GM12878 (cell line): Measurements from ENCODE around the gene ULK4. TPM values are rescaled to one million over a fixed set of nuclear protein-coding genes. Genes with fewer than 3 reads are reported as not detected.

Experiments used
- ATAC-seq: fragments of 200-7000 bp; cut with Tn5 transposase; 3 replicates; pipeline ENCODE4 v1.9.1; 2020; ENCODE audit warnings: mild to moderate bottlenecking, moderate library complexity
- BruUV-seq: library from RNA; stranded (reverse); fragments of 400-500 nt; replicated peaks from 2 replicates; lab custom pipeline; 2021; lab: Mats Ljungman, UMichigan
- CTCF ChIA-PET: fragments of 300-600 bp; sonication (Branson Sonifier 250); formaldehyde crosslinking; extraction: SDS; loops from one replicate; lab custom pipeline; 2021; ENCODE audit warnings: inconsistent platforms; lab: Yijun Ruan, JAX
- POLR2A ChIA-PET: fragments of 350-600 bp; formaldehyde crosslinking; extraction: SDS; loops from one replicate; lab custom pipeline; 2021; ENCODE audit warnings: inconsistent platforms; lab: Charles Lee
- RAD21 ChIA-PET: fragments of 300-600 bp; sonication (Branson Sonifier 250); formaldehyde crosslinking; loops from one replicate; lab custom pipeline; 2023; ENCODE audit warnings: antibody characterized with exemption; ENCODE audit not compliant: unreplicated experiment; lab: Charles Lee
- SMC1A ChIA-PET: fragments of 300-600 bp; sonication (Branson Sonifier 250); formaldehyde crosslinking; loops from one replicate; lab custom pipeline; 2023; ENCODE audit not compliant: unreplicated experiment, uncharacterized antibody; lab: Charles Lee
- DNase-seq: peaks from one replicate; pipeline ENCODE4 v3.0.0-alpha.2; 2011; ENCODE audit warnings: low read depth, low spot score
- FAIRE-seq: peaks from 3 replicates; lab custom pipeline; 2011; peaks lifted over from hg19 to GRCh38; lab: Jason Lieb, UNC
- H2AFZ ChIP-seq: 2 replicates; pipeline ENCODE4 v1.6.0; 2011; ENCODE audit warnings: low read depth, low read length, control low read depth; ENCODE audit not compliant: control insufficient read depth
- H3K27ac ChIP-seq: 2 replicates; pipeline ENCODE4 v1.5.1; 2011; ENCODE audit warnings: control low read depth; ENCODE audit not compliant: control insufficient read depth, insufficient read depth
- H3K27me3 ChIP-seq, 2 experiments: replicated peaks in 1 of 2; 2 replicates each; pipeline versions ENCODE4 v1.6.0 to v1.6.1; 2011; ENCODE audit warnings: low read length in 1 of 2; ENCODE audit not compliant: control insufficient read depth in 2 of 2, insufficient read depth in 2 of 2
- H3K36me3 ChIP-seq, 2 experiments: 2 replicates each; pipeline ENCODE4 v1.5.1; 2011; ENCODE audit warnings: low read length in 1 of 2; ENCODE audit not compliant: control insufficient read depth in 2 of 2, insufficient read depth in 2 of 2
- H3K4me1 ChIP-seq: 2 replicates; pipeline ENCODE4 v1.6.1; 2011; ENCODE audit warnings: mild to moderate bottlenecking, low read length, moderate library complexity, mixed read lengths; ENCODE audit not compliant: control insufficient read depth, insufficient read depth
- H3K4me2 ChIP-seq: 2 replicates; pipeline ENCODE4 v1.6.0; 2011; ENCODE audit warnings: control low read depth; ENCODE audit not compliant: control insufficient read depth, insufficient read depth
- H3K4me3 ChIP-seq: fragments of 200-600 bp; sonication (generic); 2 replicates; pipeline ENCODE4 v1.5.1; 2016
- H3K79me2 ChIP-seq: 2 replicates; pipeline ENCODE4 v1.6.0; 2011; ENCODE audit warnings: low read length; ENCODE audit not compliant: control insufficient read depth, insufficient read depth
- H3K9ac ChIP-seq: 2 replicates; pipeline ENCODE4 v1.8.0; 2011; ENCODE audit warnings: low read length, control low read depth, mixed read lengths; ENCODE audit not compliant: control insufficient read depth, insufficient read depth
- H3K9me3 ChIP-seq: replicated peaks from 3 replicates; pipeline ENCODE4 v1.5.1; 2011; ENCODE audit warnings: mild to moderate bottlenecking, low read length; ENCODE audit not compliant: control insufficient read depth, insufficient read depth
- H4K20me1 ChIP-seq: 2 replicates; pipeline ENCODE4 v1.6.0; 2011; ENCODE audit not compliant: control insufficient read depth, insufficient read depth
- ATF3 ChIP-seq: IDR thresholded peaks from 2 replicates; pipeline ENCODE4 v1.6.1; 2011; ENCODE audit warnings: low read depth, mild to moderate bottlenecking, low read length, moderate library complexity, borderline replicate concordance; ENCODE audit errors: extremely low read depth
- BHLHE40 ChIP-seq, 2 experiments: fragments of 450-650 bp in 1 of 2; IDR thresholded peaks; 2 replicates each; pipeline ENCODE4 v1.6.1; 2011 to 2017; ENCODE audit warnings: low read depth in 2 of 2, borderline replicate concordance in 1 of 2, improper control_type of control experiment in 1 of 2, low read length in 1 of 2, mild to moderate bottlenecking in 1 of 2
- CHD1 ChIP-seq: IDR thresholded peaks from 2 replicates; pipeline ENCODE4 v1.6.1; 2012; ENCODE audit warnings: low read depth, low read length, improper control_type of control experiment
- ELK1 ChIP-seq: IDR thresholded peaks from 2 replicates; pipeline ENCODE4 v1.6.1; 2012; ENCODE audit warnings: low read depth, low read length, improper control_type of control experiment
- FOS ChIP-seq: IDR thresholded peaks from 3 replicates; pipeline ENCODE4 v1.6.1; 2011; ENCODE audit warnings: borderline replicate concordance; ENCODE audit not compliant: insufficient read length; ENCODE audit errors: extremely low read depth
- GABPA ChIP-seq: IDR thresholded peaks from 2 replicates; pipeline ENCODE4 v1.6.1; 2014; ENCODE audit warnings: antibody characterized with exemption, low read depth, mild to moderate bottlenecking, inconsistent platforms
- HDAC2 ChIP-seq: fragments of 200-600 bp; sonication (generic); IDR thresholded peaks from 2 replicates; pipeline ENCODE4 v1.6.1; 2017
- MEF2A ChIP-seq: IDR thresholded peaks from 2 replicates; pipeline ENCODE4 v1.6.1; 2011; ENCODE audit warnings: low read depth, mild to moderate bottlenecking, low read length, moderate library complexity; ENCODE audit not compliant: insufficient read depth
- MYB ChIP-seq: fragments of 150-350 bp; IDR thresholded peaks from 2 replicates; pipeline ENCODE4 v1.6.1; 2014; ENCODE audit warnings: mild to moderate bottlenecking, low read depth, low read length, borderline replicate concordance
- NFYB ChIP-seq: IDR thresholded peaks from 2 replicates; pipeline ENCODE4 v1.6.1; 2011; ENCODE audit warnings: low read depth, mild to moderate bottlenecking, low read length, improper control_type of control experiment, moderate library complexity; ENCODE audit not compliant: insufficient read depth
- POLR2A ChIP-seq: IDR thresholded peaks from 2 replicates; pipeline ENCODE4 v1.6.1; 2011; ENCODE audit warnings: low read depth, mild to moderate bottlenecking, low read length
- RAD51 ChIP-seq: fragments of 450-650 bp; IDR thresholded peaks from 2 replicates; pipeline ENCODE4 v1.6.1; 2016; ENCODE audit warnings: moderate library complexity, mild to moderate bottlenecking, inconsistent platforms
- RB1 ChIP-seq: fragments of 450-650 bp; formaldehyde crosslinking; IDR thresholded peaks from 2 replicates; pipeline ENCODE4 v1.6.1; 2017; ENCODE audit warnings: mild to moderate bottlenecking, borderline replicate concordance
- STAT3 ChIP-seq: IDR thresholded peaks from 2 replicates; pipeline ENCODE4 v1.6.1; 2011; ENCODE audit warnings: low read depth, low read length, improper control_type of control experiment
- SUZ12 ChIP-seq: fragments of 200-600 bp; sonication (generic); IDR thresholded peaks from one replicate; pipeline ENCODE4 v1.6.1; 2018; ENCODE audit warnings: antibody characterized with exemption, mild to moderate bottlenecking; ENCODE audit not compliant: unreplicated experiment
- TBL1XR1 ChIP-seq: IDR thresholded peaks from 2 replicates; pipeline ENCODE4 v1.6.1; 2012; ENCODE audit warnings: low read depth, low read length, improper control_type of control experiment
- TCF12 ChIP-seq: IDR thresholded peaks from 2 replicates; pipeline ENCODE4 v1.6.1; 2011; ENCODE audit warnings: low read depth, mild to moderate bottlenecking, low read length
- TCF7 ChIP-seq: IDR thresholded peaks from 2 replicates; pipeline ENCODE4 v1.6.1; 2014; ENCODE audit warnings: antibody characterized with exemption, borderline replicate concordance
- WRNIP1 ChIP-seq: IDR thresholded peaks from 2 replicates; pipeline ENCODE4 v1.6.1; 2011; ENCODE audit warnings: low read depth, low read length, improper control_type of control experiment, borderline replicate concordance
- WGBS: methylation state at CpG from one replicate; pipeline ENCODE4 v1.1.6; 2016; ENCODE audit warnings: low lambda C conversion rate; ENCODE audit not compliant: insufficient replicate concordance, insufficient coverage; ENCODE audit errors: missing lambda C conversion rate; 5-methylcytosine and 5-hydroxymethylcytosine counted together
- in situ Hi-C: fragments of 300-500 bp; cut with MboI; formaldehyde crosslinking; loops from 9 replicates; pipeline ENCODE4 v1.14.3; 2018; ENCODE audit warnings: mixed read lengths
- intact Hi-C: fragments of 100-400 bp; cut with micrococcal nuclease; formaldehyde crosslinking; loops from one replicate; pipeline ENCODE4 v1.14.2; 2022; ENCODE audit not compliant: unreplicated experiment
- polyA plus RNA-seq, 11 experiments: library from polyadenylated mRNA; depleted of rRNA in 4 of 11; unstranded in 6 of 11; stranded (reverse) in 5 of 11; fragments of >200 nt; fragmentation: Nextera tagmentation in 4 of 11; fragmentation: Illumina TruSeq in 1 of 11; extraction: Ambion mirVana in 4 of 11; extraction: Trizol in 1 of 11; gene quantifications; 1 replicate in 1 of 11; 2 replicates in 10 of 11; pipeline versions ENCODE4 v1.2.1 to v1.2.3, GENCODE V29; 2011 to 2016; ENCODE audit warnings: inconsistent platforms in 2 of 11, missing spikeins in 2 of 11, low read depth in 1 of 11
- total RNA-seq, 4 experiments: library from RNA; depleted of rRNA in 3 of 4; stranded (reverse); fragments of >200 nt in 3 of 4; fragmentation: Illumina TruSeq in 1 of 4; extraction: Trizol in 1 of 4; gene quantifications; 2 replicates each; pipeline versions ENCODE4 v1.2.1 to v1.2.3, GENCODE V29; 2013 to 2021

Gene ULK4
- total and polyA plus RNA-seq, 10 of the 15 experiments (the other 5 are each of a cell fraction or from before 2014, with no cell fraction given) = 3.5 to 7.6 (median 6.3) TPM

GRCh38 chr3:41293169-41293681 is 668.7 kb downstream of the ULK4 start:
- intact Hi-C loops = no loop called here
- H3K9me3 ChIP-seq = no peaks in the 10 kb centered on the region
- RAD21 ChIA-PET = no interaction called here
- H2AFZ ChIP-seq = no peak overlapping the region
- no peaks in the 10 kb centered on the region for H3K36me3 ChIP-seq
- SMC1A ChIA-PET = no interaction called here
- no peaks in the 10 kb centered on the region for H3K27me3 ChIP-seq
- no peak for TF ChIP-seq TCF7
- TF ChIP-seq WRNIP1 = no peak
- no peak overlapping the region for H3K9ac ChIP-seq
- POLR2A ChIA-PET = no interaction called here
- CTCF ChIA-PET = interaction anchor here (1.1 kb wide), 1 partner anchor 65 kb away, joined by 3 read pairs; no protein-coding TSS in a partner anchor
- DNase-seq (no peak), FAIRE-seq (no peak), ATAC-seq (no peak)
- H3K27ac ChIP-seq = no peak overlapping the region
- no peak overlapping the region for H3K4me3 ChIP-seq
- BruUV-seq = no TSS peak
- in situ Hi-C loops = no loop called here
- 86% methylated on average over 1 of the region's 1 CpG for WGBS
- no peaks in the 10 kb centered on the region for H4K20me1 ChIP-seq
- no peaks in the 10 kb centered on the region for H3K79me2 ChIP-seq
- H3K4me2 ChIP-seq = no peak overlapping the region
- H3K4me1 ChIP-seq = no peaks in the 10 kb centered on the region

GRCh38 chr3:41290736-41291135 is 671.2 kb downstream of the ULK4 start:
- Histone ChIP-seq H3K9me3 (no peaks in the 10 kb centered on the region), H3K27ac (no peak overlapping the region), H3K79me2 (no peaks in the 10 kb centered on the region), H3K27me3 (no peaks in the 10 kb centered on the region), H4K20me1 (no peaks in the 10 kb centered on the region), H3K9ac (no peak overlapping the region), H3K4me3 (no peak overlapping the region), H3K4me2 (no peak overlapping the region), H3K36me3 (no peaks in the 10 kb centered on the region), H2AFZ (no peak overlapping the region), H3K4me1 (no peaks in the 10 kb centered on the region)
- ATAC-seq = no peak
- in situ Hi-C loops (no loop called here), intact Hi-C loops (no loop called here)
- ChIA-PET POLR2A (no interaction called here), SMC1A (no interaction called here), RAD21 (no interaction called here), CTCF (no interaction called here)
- no TSS peak for BruUV-seq
- DNase-seq = no peak
- WGBS = 70% methylated on average over 4 of the region's 4 CpGs
- no peak for FAIRE-seq
- no peak for TF ChIP-seq ELK1
- no peak for TF ChIP-seq ATF3
- TF ChIP-seq STAT3 = no peak
- no peak for TF ChIP-seq TCF12
- no peak for TF ChIP-seq HDAC2
- no peak for TF ChIP-seq GABPA
- TF ChIP-seq NFYB = no peak
- TF ChIP-seq MYB = no peak
- TF ChIP-seq POLR2A = no peak
- no peak for TF ChIP-seq BHLHE40 (IDR thresholded peaks at IDR 0.05; ENCODE audit: borderline replicate concordance in 1 of 2, low read depth in 2 of 2, low read length in 1 of 2)
- TF ChIP-seq RAD51 = no peak
- no peak for TF ChIP-seq SUZ12
- TF ChIP-seq FOS = no peak
- no peak for TF ChIP-seq MEF2A
- TF ChIP-seq CHD1 = no peak
- no peak for TF ChIP-seq TBL1XR1
- TF ChIP-seq TCF7 = no peak
- no peak for TF ChIP-seq RB1
